Right lobe of liver (tissue), 6 donors: ENCODE data around the gene FOXP1. TPM values are rescaled to one million over a fixed set of nuclear protein-coding genes. Genes with fewer than 3 reads are reported as not detected.

Experiments
- ATAC-seq, 4 donors: fragments of 200-7000 bp; cut with Tn5 transposase; one replicate each; pipeline ENCODE4 v1.9.1; 2020; ENCODE audit warnings: mild to moderate bottlenecking in 4 of 4, moderate library complexity in 4 of 4
- DNase-seq, 3 donors: peaks; one replicate each; pipeline ENCODE4 v3.0.0-alpha.2; 2020
- H3K27ac ChIP-seq, 3 donors: fragments of 200-600 bp; one replicate each; pipeline ENCODE4 v1.8.0; 2022
- H3K27me3 ChIP-seq, 2 donors: fragments of 200-600 bp; one replicate each; pipeline ENCODE4 v1.8.0; 2022
- H3K36me3 ChIP-seq, 4 donors: fragments of 200-600 bp; sonication (generic) in 1 of 4; one replicate each; pipeline versions ENCODE4 v1.5.1 to v1.8.0; 2017 to 2022; ENCODE audit warnings: control low read depth in 1 of 4
- H3K4me1 ChIP-seq, 4 donors: fragments of 200-600 bp; sonication (generic) in 1 of 4; one replicate each; pipeline versions ENCODE4 v1.5.1 to v1.8.0; 2017 to 2022; ENCODE audit warnings: control low read depth in 1 of 4
- H3K4me3 ChIP-seq, 3 donors: fragments of 200-600 bp; one replicate each; pipeline ENCODE4 v1.8.0; 2022
- H3K9me3 ChIP-seq, 4 donors: fragments of 200-600 bp; sonication (generic) in 1 of 4; one replicate each; pipeline versions ENCODE4 v1.5.1 to v1.8.0; 2017 to 2022; ENCODE audit warnings: control low read depth in 1 of 4
- CTCF ChIP-seq, 4 donors: fragments of 200-600 bp in 3 of 4; fragments of 450-650 bp in 1 of 4; IDR thresholded peaks; one replicate each; pipeline versions ENCODE4 v1.5.1 to v1.8.0; 2016 to 2022; ENCODE audit warnings: antibody characterized with exemption in 4 of 4, mild to moderate bottlenecking in 2 of 4
- POLR2A ChIP-seq: fragments of 450-650 bp; IDR thresholded peaks from one replicate; pipeline ENCODE4 v1.6.1; 2017; ENCODE audit warnings: antibody characterized with exemption, mild to moderate bottlenecking
- WGBS: methylation state at CpG from one replicate; pipeline ENCODE4 v1.1.6; 2018; ENCODE audit warnings: low coverage, low lambda C conversion rate; ENCODE audit not compliant: insufficient coverage; ENCODE audit errors: missing lambda C conversion rate; 5-methylcytosine and 5-hydroxymethylcytosine counted together
- intact Hi-C, 2 donors: fragments of 100-400 bp; cut with DNase I; formaldehyde crosslinking; loops; one replicate each; pipeline versions ENCODE4 v1.11.2 to v1.14.1; 2022
- total RNA-seq, 6 experiments: library from RNA; depleted of rRNA in 2 of 6; stranded (reverse); fragments of >200 nt in 2 of 6; fragmentation: NEBNext Ultra II Directional in 3 of 6; extraction: Animal tissue kit (Norgen Biotek cat#: 25700) in 3 of 6; gene quantifications; one replicate each; pipeline versions ENCODE4 v1.1.0 to v1.2.4, GENCODE V29; 2016 to 2023
- donor health status: DM: no; HTN: yes; CAD: no.
- donor health status: DM: no; HTN: no; CAD: no.
- donor health status: DM: no; HTN: no; CAD: no.
- donor health status: DM: no; HTN: yes; CAD: no.
- donor health status: DM: no; HTN: yes; CAD: no.

FOXP1 gene
- total RNA-seq, 6 experiments from 2014 or later, result 26.7 to 47.7 (median 35.2) TPM

GRCh38 chr3:71258526-71258925 is 325.0 kb downstream of the FOXP1 start:
- no peak overlapping the region for H3K4me3 ChIP-seq
- no peaks in the 10 kb centered on the region for H3K27me3 ChIP-seq
- 73% methylated on average over 3 of the region's 3 CpGs for WGBS
- DNase-seq (no peak), ATAC-seq (no peak)
- H3K4me1 ChIP-seq, result peaks cover 0 to 26% (median 0%) of the 10 kb centered on the region in 4 donors
- H3K9me3 ChIP-seq, result no peaks in the 10 kb centered on the region
- H3K27ac ChIP-seq, result no peak overlapping the region
- intact Hi-C loops, result no loop called here
- TF ChIP-seq CTCF (IDR thresholded peaks at IDR 0.05) (no peak), POLR2A (no peak)
- H3K36me3 ChIP-seq, result no peaks in the 10 kb centered on the region

DNA sequence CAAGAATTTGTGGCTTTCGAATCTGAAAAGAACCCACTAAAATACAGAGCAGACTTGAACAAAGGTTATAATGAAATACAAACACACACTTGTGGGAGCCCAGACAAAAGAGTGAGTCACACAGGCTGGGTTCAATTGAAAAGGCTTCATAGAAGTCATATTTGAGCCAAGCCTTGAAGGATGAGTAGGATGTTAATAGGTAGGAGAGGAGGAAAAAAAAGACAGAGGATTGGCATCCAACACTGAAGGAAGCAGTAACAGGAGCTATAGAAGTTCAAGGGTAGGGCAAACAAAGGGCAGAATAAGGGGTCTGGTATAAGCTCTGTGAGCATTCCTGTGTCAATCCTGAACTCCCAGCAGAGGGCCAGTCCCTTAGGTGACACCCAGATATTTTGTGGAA is 325.4 kb downstream of the FOXP1 start:
- intact Hi-C loops, result no loop called here

GRCh38 chr3:71255498-71255897 is 328.0 kb downstream of the FOXP1 start:
- no peaks in the 10 kb centered on the region for H3K36me3 ChIP-seq
- WGBS, result 69% methylated on average over 3 of the region's 3 CpGs
- DNase-seq (no peak), ATAC-seq (no peak)
- H3K27me3 ChIP-seq, result no peaks in the 10 kb centered on the region
- no peak overlapping the region for H3K4me3 ChIP-seq
- intact Hi-C loops, result no loop called here
- H3K4me1 ChIP-seq, result peaks cover 0 to 12% (median 0%) of the 10 kb centered on the region in 4 donors
- no peak overlapping the region for H3K27ac ChIP-seq
- TF ChIP-seq CTCF (IDR thresholded peaks at IDR 0.05) (no peak), POLR2A (no peak)
- no peaks in the 10 kb centered on the region for H3K9me3 ChIP-seq

More for the DNA sequence above, 325.4 kb downstream of the FOXP1 start:
- Histone ChIP-seq H3K9me3 (no peaks in the 10 kb centered on the region), H3K27me3 (no peaks in the 10 kb centered on the region), H3K4me1 (peaks cover 0 to 22% (median 0%) of the 10 kb centered on the region in 4 donors), H3K36me3 (no peaks in the 10 kb centered on the region), H3K27ac (no peak overlapping the region), H3K4me3 (no peak overlapping the region)
- no peak for DNase-seq
- TF ChIP-seq POLR2A, result no peak
- no peak for TF ChIP-seq CTCF (IDR thresholded peaks at IDR 0.05)
- WGBS, result 82% methylated on average over 1 of the region's 1 CpG
- ATAC-seq, result peak in 1 of 4 donors; percentile 33

DNA sequence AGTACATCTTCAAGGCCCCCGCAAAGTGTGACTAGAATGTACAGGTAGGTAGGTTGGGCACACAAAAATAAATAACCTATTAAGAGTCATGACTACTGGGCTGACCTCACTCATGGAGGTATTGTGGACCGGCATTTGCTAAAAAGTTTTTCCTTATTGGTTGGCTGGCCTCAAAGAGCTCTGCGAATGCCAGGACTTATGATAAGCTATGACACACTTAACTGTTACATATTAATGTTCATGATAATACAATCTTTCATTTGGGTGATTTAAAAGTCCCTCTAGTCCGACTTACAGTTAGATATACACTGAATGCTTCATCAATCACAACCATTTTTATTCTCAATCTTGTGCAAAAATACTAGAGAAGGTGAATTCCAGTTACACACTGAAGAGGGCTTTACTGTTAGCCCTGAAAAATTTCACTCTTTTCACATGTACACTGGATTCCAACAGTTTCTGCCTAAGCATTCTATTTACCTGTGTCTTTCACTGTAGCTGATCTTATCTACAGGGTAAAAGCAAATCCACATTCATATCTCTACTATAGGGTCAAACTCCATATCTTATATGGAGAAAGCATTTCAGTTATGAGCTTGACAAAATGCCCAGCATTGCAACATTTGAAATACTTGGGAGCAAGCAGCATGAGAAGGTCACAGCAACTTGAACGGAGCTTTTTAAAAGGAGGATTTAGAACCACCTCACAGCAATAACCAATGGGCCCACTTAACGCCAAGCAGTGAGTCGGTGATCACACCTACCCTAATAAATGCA is 329.1 kb downstream of the FOXP1 start:
- TF ChIP-seq POLR2A (no peak), CTCF (IDR thresholded peaks at IDR 0.05) (no peak)
- ATAC-seq (peak in 3 of 4 donors; percentile 54 to 69 (median 61)), DNase-seq (no peak)
- Histone ChIP-seq H3K9me3 (no peaks in the 10 kb centered on the region), H3K4me3 (no peak overlapping the region), H3K27me3 (no peaks in the 10 kb centered on the region), H3K4me1 (peaks cover 0 to 12% (median 0%) of the 10 kb centered on the region in 4 donors), H3K27ac (no peak overlapping the region), H3K36me3 (no peaks in the 10 kb centered on the region)
- 53% methylated on average over 5 of the region's 7 CpGs for WGBS
- intact Hi-C loops, result no loop called here
